Fibroblast of the aortic adventitia (primary cell): ENCODE results near the gene SLC2A14. TPM values are rescaled to one million over a fixed set of nuclear protein-coding genes. Genes with fewer than 3 reads are reported as not detected.
"Not testable (repeated sequence)": the region's sequence is repeated elsewhere in the genome, so short reads cannot be mapped to it uniquely, and the experiment has no call there.

ENCODE experiments used
- DNase-seq: peaks from one replicate; pipeline ENCODE4 v3.0.0-alpha.2; 2010; ENCODE audit warnings: low read depth
- H3K4me3 ChIP-seq: 2 replicates; pipeline ENCODE4 v1.5.1; 2011; ENCODE audit warnings: low read depth, mild to moderate bottlenecking, control low read depth, low read length, moderate library complexity
- total RNA-seq: library from RNA; depleted of rRNA; stranded (reverse); fragments of >200 nt; gene quantifications from 2 replicates; pipeline ENCODE4 v1.2.3, GENCODE V29; 2012; ENCODE audit warnings: low replicate concordance
- TF ChIP-seq, protein P1 (sequence below): IDR thresholded peaks from 2 replicates; pipeline ENCODE4 v1.5.1; 2011; ENCODE audit warnings: mild to moderate bottlenecking, low read length, control low read depth, inconsistent platforms; ENCODE audit not compliant: insufficient read depth

SLC2A14 gene
- total RNA-seq, 1 donor = not detected

DNA sequence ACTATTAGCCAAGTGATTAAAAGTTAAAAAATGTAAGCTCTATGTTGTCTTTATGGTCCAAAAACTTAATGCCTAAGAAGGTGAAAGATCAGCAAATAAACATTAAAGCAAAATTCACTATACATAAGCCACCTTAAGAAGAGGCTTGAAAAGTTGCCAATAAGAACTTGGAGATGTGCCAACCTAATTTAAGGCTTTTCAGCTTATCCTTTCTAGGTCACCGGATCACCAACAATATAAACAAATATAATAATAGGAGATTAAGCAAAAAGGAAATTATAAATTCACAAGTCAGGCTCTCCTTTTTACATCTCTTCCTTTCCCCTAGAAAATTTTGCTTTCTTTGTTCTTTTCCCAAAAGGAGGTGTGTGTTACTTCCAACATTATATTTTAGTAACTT, 32.4 kb upstream of the SLC2A14 start:
- TF ChIP-seq, protein P1, sequence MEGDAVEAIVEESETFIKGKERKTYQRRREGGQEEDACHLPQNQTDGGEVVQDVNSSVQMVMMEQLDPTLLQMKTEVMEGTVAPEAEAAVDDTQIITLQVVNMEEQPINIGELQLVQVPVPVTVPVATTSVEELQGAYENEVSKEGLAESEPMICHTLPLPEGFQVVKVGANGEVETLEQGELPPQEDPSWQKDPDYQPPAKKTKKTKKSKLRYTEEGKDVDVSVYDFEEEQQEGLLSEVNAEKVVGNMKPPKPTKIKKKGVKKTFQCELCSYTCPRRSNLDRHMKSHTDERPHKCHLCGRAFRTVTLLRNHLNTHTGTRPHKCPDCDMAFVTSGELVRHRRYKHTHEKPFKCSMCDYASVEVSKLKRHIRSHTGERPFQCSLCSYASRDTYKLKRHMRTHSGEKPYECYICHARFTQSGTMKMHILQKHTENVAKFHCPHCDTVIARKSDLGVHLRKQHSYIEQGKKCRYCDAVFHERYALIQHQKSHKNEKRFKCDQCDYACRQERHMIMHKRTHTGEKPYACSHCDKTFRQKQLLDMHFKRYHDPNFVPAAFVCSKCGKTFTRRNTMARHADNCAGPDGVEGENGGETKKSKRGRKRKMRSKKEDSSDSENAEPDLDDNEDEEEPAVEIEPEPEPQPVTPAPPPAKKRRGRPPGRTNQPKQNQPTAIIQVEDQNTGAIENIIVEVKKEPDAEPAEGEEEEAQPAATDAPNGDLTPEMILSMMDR = no peak
- peak; percentile 42 for DNase-seq
- no peak overlapping the region for H3K4me3 ChIP-seq

DNA sequence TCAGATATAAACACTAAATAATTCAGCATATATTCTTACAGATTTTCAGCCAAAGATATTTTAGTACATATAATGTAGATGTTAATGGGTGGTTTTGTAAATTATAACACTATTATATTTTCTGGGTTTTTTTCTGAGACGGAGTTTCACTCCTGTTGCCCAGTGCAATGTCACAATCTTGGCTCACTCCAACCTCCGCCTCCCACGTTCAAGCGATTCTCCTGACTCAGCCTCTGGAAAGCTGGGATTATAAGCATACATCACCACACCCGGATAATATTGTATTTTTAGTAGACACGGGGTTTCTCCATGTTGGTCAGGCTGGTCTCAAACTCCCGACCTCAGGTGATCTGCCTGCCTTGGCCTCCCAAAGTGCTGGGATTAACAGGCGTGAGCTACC, 29.7 kb upstream of the SLC2A14 start:
- H3K4me3 ChIP-seq, DNase-seq: not testable (repeated sequence)

GRCh38 chr12:7899755-7900154, 27.0 kb upstream of the SLC2A14 start:
- DNase-seq = peak; percentile 36
- no peak overlapping the region for H3K4me3 ChIP-seq
- TF ChIP-seq, protein P1 = no peak

DNA sequence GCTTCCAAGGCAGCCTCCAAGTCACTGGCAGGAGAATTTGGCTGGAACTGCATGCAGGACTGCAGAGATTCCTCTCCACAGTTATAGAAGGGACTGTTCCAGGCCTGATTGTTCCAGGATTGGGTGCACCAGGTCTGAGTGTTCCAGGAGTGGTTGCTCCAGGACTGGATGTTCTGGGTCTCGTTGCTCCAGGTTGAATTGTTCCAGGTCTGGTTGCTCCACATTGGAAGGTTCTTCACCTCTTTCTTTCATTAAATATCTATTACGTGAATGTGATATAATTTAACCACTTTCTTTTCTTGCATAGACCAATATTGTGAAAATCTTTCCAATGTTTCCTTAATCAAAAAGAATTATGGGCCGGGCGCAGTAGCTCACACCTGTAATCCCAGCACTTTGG, 24.0 kb upstream of the SLC2A14 start:
- H3K4me3 ChIP-seq, DNase-seq: not testable (repeated sequence)

DNA sequence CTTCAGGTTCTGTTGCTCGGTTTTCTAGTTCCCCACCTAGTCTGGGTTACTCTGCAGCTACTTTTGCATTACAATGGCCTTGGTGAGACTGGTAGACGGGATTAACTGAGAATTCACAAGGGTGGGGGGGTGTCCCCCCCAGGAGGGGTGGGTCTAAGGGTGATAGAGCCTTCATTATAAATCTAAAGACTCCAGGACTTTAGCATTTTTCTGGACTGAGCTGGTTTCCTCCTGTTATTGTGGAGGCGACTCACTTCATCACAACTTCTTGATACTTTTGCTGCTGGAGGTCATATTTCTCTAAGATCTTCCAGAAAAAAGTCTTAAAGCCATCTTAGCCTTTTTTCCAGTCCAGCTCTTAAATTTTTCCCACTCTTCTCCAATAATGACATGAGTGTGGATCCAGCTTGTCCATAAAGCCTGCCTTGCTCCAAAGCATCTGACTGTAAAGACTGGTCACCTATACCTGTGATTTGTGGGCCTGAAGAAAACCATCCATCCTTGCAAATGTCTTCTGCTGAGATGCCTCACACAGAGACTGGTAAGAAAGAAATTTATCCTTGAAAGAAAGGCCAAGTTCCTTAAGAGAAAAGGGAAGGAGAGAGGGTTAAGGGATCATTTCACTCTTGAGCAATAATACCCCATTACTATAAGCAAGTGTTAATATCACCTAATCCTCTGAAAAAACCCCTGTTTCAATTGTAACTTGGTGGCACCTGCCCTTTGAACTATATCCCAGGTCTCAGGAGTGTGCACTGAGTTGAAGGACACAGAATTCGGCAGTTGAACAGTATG, 19.7 kb upstream of the SLC2A14 start:
- no peak for DNase-seq
- TF ChIP-seq, protein P1 = no peak
- no peak overlapping the region for H3K4me3 ChIP-seq

DNA sequence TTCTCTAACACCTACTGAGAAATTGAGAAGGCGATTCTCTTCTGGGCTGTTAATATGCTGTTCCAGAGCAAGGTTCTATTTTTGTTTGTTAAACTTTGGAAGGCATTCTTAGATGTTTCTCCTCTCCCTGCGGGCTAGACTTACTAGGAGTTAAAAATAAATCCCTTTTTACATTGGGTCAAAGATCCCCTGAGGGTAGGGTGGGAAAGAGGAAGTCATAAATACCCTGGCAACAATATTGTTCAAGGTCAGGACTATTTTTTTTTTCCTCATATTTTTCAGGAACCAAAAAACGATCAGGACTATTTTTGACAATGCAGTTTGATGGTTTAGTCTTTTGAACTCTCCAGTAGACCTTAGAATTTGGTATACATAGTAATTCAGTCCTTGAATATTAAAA, 12.0 kb upstream of the SLC2A14 start:
- TF ChIP-seq, protein P1 = no peak
- no peak overlapping the region for H3K4me3 ChIP-seq
- DNase-seq = no peak

- H3K4me3 ChIP-seq, DNase-seq: not testable (repeated sequence)
These were observed 9.0 kb upstream of the SLC2A14 start for GRCh38 chr12:7881736-7882120.

GRCh38 chr12:7880952-7881735, 8.4 kb upstream of the SLC2A14 start:
- not testable (repeated sequence) for H3K4me3 ChIP-seq, DNase-seq

DNA sequence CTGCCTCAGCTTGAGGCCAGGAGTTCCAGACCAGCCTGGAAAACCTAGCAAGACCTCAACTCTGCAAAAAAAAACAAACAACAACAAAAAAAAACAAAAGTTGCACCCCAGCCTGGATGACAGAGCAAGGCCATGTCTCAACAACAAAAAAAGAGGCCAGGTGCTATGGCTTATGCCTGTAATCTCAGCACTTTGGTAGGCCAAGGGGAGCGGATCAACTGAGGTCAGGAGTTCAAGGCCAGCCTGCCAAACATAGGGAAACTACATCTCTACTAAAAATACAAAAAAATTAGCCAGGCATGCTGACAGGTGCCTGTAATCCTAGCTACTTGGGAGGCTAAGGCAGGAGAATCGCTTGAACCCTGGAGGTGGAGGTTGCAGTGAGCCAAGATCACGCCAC, 6.5 kb upstream of the SLC2A14 start:
- DNase-seq = no peak
- H3K4me3 ChIP-seq = no peak overlapping the region
- TF ChIP-seq, protein P1 = no peak
